Transverse colon (tissue), 3 donors: Measurements from ENCODE around the gene EYA3.

ENCODE experiments used
- POLR2A ChIP-seq: fragments of 450-650 bp; IDR thresholded peaks from one replicate; pipeline ENCODE4 v1.6.1; 2016; ENCODE audit warnings: antibody characterized with exemption, mild to moderate bottlenecking, moderate library complexity
- TF ChIP-seq, protein P1 (sequence below), 5 experiments: fragments of 200-600 bp in 3 of 5; fragments of 450-650 bp in 2 of 5; sonication (generic) in 3 of 5; IDR thresholded peaks; 1 replicate in 2 of 5; 2 replicates in 3 of 5; pipeline ENCODE4 v1.5.1; 2016 to 2017; ENCODE audit warnings: antibody characterized with exemption in 5 of 5, inconsistent platforms in 3 of 5, mild to moderate bottlenecking in 2 of 5, moderate library complexity in 1 of 5

DNA sequence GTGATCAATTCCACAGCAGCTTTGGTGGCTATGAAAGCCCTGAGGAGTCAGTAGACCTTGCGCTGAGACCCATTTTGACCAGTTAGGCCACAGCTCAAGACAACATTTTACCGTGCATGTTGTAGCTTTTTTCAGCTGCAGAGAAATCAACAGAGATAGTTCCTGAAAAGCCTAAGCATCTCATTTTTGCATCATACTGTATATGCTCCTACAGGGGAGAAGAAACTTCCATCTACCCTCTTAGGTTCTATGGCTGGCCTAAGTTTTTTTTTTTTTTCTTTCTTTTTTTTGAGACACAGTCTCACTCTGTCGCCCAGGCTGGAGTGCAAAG is 24.8 kb upstream of the EYA3 start:
- TF ChIP-seq, protein P1, sequence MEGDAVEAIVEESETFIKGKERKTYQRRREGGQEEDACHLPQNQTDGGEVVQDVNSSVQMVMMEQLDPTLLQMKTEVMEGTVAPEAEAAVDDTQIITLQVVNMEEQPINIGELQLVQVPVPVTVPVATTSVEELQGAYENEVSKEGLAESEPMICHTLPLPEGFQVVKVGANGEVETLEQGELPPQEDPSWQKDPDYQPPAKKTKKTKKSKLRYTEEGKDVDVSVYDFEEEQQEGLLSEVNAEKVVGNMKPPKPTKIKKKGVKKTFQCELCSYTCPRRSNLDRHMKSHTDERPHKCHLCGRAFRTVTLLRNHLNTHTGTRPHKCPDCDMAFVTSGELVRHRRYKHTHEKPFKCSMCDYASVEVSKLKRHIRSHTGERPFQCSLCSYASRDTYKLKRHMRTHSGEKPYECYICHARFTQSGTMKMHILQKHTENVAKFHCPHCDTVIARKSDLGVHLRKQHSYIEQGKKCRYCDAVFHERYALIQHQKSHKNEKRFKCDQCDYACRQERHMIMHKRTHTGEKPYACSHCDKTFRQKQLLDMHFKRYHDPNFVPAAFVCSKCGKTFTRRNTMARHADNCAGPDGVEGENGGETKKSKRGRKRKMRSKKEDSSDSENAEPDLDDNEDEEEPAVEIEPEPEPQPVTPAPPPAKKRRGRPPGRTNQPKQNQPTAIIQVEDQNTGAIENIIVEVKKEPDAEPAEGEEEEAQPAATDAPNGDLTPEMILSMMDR (IDR thresholded peaks at IDR 0.05): peak in 1 of 5 experiments; percentile 20
- no peak for TF ChIP-seq POLR2A
